MV-4-11 (cell line): ENCODE results near the gene CD101.

Source experiments
- DNase-seq: peaks from one replicate; lab custom pipeline; 2025; lab: John Stamatoyannopoulos, UW

CD101 gene

GRCh38 chr1:116986421-116987255, 14.9 kb upstream of the CD101 start:
- DNase-seq: no peak

- DNase-seq: no peak
These were observed 14.4 kb upstream of the CD101 start for GRCh38 chr1:116987256-116987555.

- DNase-seq: no peak
These were observed 13.3 kb upstream of the CD101 start for GRCh38 chr1:116988248-116988647.

GRCh38 chr1:116988908-116989307, 12.7 kb upstream of the CD101 start:
- DNase-seq: no peak

- peak; percentile 48 for DNase-seq
These were observed 11.7 kb upstream of the CD101 start for GRCh38 chr1:116989835-116990234.

- peak; percentile 88 for DNase-seq
These were observed 10.9 kb upstream of the CD101 start for GRCh38 chr1:116990612-116991151.

GRCh38 chr1:116991171-116991845, 10.3 kb upstream of the CD101 start:
- DNase-seq: peak; percentile 67

GRCh38 chr1:116991918-116992317, 9.6 kb upstream of the CD101 start:
- DNase-seq: no peak

GRCh38 chr1:116993286-116993685, 8.3 kb upstream of the CD101 start:
- no peak for DNase-seq

GRCh38 chr1:116994411-116994810, 7.1 kb upstream of the CD101 start:
- DNase-seq: peak; percentile 8

- no peak for DNase-seq
These were observed 4.5 kb upstream of the CD101 start for GRCh38 chr1:116997066-116997465.

GRCh38 chr1:116997636-116998035, 3.9 kb upstream of the CD101 start:
- no peak for DNase-seq

- DNase-seq: no peak
These were observed 2.0 kb upstream of the CD101 start for GRCh38 chr1:116999596-116999995.

- no peak for DNase-seq
These were observed 1.4 kb upstream of the CD101 start for GRCh38 chr1:117000142-117000541.

GRCh38 chr1:117003223-117003875, 1.8 kb downstream of the CD101 start:
- peak; percentile 99 for DNase-seq

- DNase-seq: no peak
These were observed 6.1 kb downstream of the CD101 start for GRCh38 chr1:117007719-117008013.

- DNase-seq: peak; percentile 23
These were observed 7.1 kb downstream of the CD101 start for GRCh38 chr1:117008656-117009055.

- peak; percentile 87 for DNase-seq
These were observed 7.6 kb downstream of the CD101 start for GRCh38 chr1:117009132-117009531.

GRCh38 chr1:117010310-117010969, 8.9 kb downstream of the CD101 start:
- no peak for DNase-seq

GRCh38 chr1:117011334-117011733, 9.8 kb downstream of the CD101 start:
- DNase-seq: no peak

GRCh38 chr1:117013309-117013858, 11.8 kb downstream of the CD101 start:
- no peak for DNase-seq

- DNase-seq: no peak
These were observed 12.6 kb downstream of the CD101 start for GRCh38 chr1:117014209-117014608.
